ENCODE results near the gene KCNAB3. TPM values are rescaled to one million over a fixed set of nuclear protein-coding genes. Genes with fewer than 3 reads are reported as not detected.
"Not testable (repeated sequence)": the region's sequence is repeated elsewhere in the genome, so short reads cannot be mapped to it uniquely, and the experiment has no call there.

The KCNAB3 gene
- total RNA-seq, 1 donor, result under 0.01 TPM

- H3K4me1 ChIP-seq (ENCODE audit: insufficient read depth, low read length), result no peaks in the 10 kb centered on the region
- no peaks in the 10 kb centered on the region for H4K20me1 ChIP-seq (ENCODE audit: insufficient read depth, low read length)
- peaks cover under 1% of the 10 kb centered on the region for H3K36me3 ChIP-seq (ENCODE audit: insufficient read depth, low read length)
- H3K4me3 ChIP-seq (ENCODE audit: insufficient read depth, low read length), result no peak overlapping the region
- H3K79me2 ChIP-seq (ENCODE audit: insufficient read depth, low read length), result no peaks in the 10 kb centered on the region
- H3K4me2 ChIP-seq (ENCODE audit: insufficient read depth, low read length), result no peak overlapping the region
- H3K27ac ChIP-seq (ENCODE audit: low read depth, low read length), result no peak overlapping the region
- DNase-seq (ENCODE audit: insufficient read length, low spot score, missing footprints), result no peak
- no peaks in the 10 kb centered on the region for H3K9me3 ChIP-seq (ENCODE audit: low read depth, low read length)
- H2AFZ ChIP-seq (ENCODE audit: low read length), result no peak overlapping the region
- TF ChIP-seq CTCF (IDR thresholded peaks at IDR 0.05; ENCODE audit: extremely low read depth, low read depth, low read length), result no peak
- H3K27me3 ChIP-seq (ENCODE audit: insufficient read depth, low read length), result no peaks in the 10 kb centered on the region
Observed at GRCh38 chr17:7955414-7956227, 26.0 kb upstream of the KCNAB3 start.

GRCh38 chr17:7953266-7953665 is 23.6 kb upstream of the KCNAB3 start:
- H2AFZ ChIP-seq (ENCODE audit: low read length), result not testable (repeated sequence)
- peaks cover 24% of the 10 kb centered on the region for H3K36me3 ChIP-seq (ENCODE audit: insufficient read depth, low read length)

GRCh38 chr17:7951143-7951792 is 21.6 kb upstream of the KCNAB3 start:
- Histone ChIP-seq H3K36me3 (ENCODE audit: insufficient read depth, low read length) (peaks cover 41% of the 10 kb centered on the region), H3K4me2 (ENCODE audit: insufficient read depth, low read length) (no peak overlapping the region), H3K27ac (ENCODE audit: low read depth, low read length) (no peak overlapping the region), H4K20me1 (ENCODE audit: insufficient read depth, low read length) (no peaks in the 10 kb centered on the region), H3K79me2 (ENCODE audit: insufficient read depth, low read length) (no peaks in the 10 kb centered on the region), H2AFZ (ENCODE audit: low read length) (no peak overlapping the region), H3K27me3 (ENCODE audit: insufficient read depth, low read length) (no peaks in the 10 kb centered on the region), H3K4me3 (ENCODE audit: insufficient read depth, low read length) (no peak overlapping the region), H3K9me3 (ENCODE audit: low read depth, low read length) (no peaks in the 10 kb centered on the region), H3K4me1 (ENCODE audit: insufficient read depth, low read length) (peaks cover 7% of the 10 kb centered on the region)
- DNase-seq (ENCODE audit: insufficient read length, low spot score, missing footprints), result no peak
- no peak for TF ChIP-seq CTCF (IDR thresholded peaks at IDR 0.05; ENCODE audit: extremely low read depth, low read depth, low read length)

More at GRCh38 chr17:7953266-7953665, 23.6 kb upstream of the KCNAB3 start:
- H3K79me2 ChIP-seq (ENCODE audit: insufficient read depth, low read length); H3K4me3 ChIP-seq (ENCODE audit: insufficient read depth, low read length); H3K9me3 ChIP-seq (ENCODE audit: low read depth, low read length); H3K4me1 ChIP-seq (ENCODE audit: insufficient read depth, low read length); H3K27ac ChIP-seq (ENCODE audit: low read depth, low read length); H3K4me2 ChIP-seq (ENCODE audit: insufficient read depth, low read length); H4K20me1 ChIP-seq (ENCODE audit: insufficient read depth, low read length); DNase-seq (ENCODE audit: insufficient read length, low spot score, missing footprints); H3K27me3 ChIP-seq (ENCODE audit: insufficient read depth, low read length): not testable (repeated sequence)

GRCh38 chr17:7950578-7950977 is 20.9 kb upstream of the KCNAB3 start:
- H3K4me3 ChIP-seq (ENCODE audit: insufficient read depth, low read length), result no peak overlapping the region
- peaks cover 48% of the 10 kb centered on the region for H3K36me3 ChIP-seq (ENCODE audit: insufficient read depth, low read length)
- no peak overlapping the region for H3K27ac ChIP-seq (ENCODE audit: low read depth, low read length)
- H3K27me3 ChIP-seq (ENCODE audit: insufficient read depth, low read length), result no peaks in the 10 kb centered on the region
- H3K4me1 ChIP-seq (ENCODE audit: insufficient read depth, low read length), result peaks cover 7% of the 10 kb centered on the region
- no peak for DNase-seq (ENCODE audit: insufficient read length, low spot score, missing footprints)
- H3K79me2 ChIP-seq (ENCODE audit: insufficient read depth, low read length), result no peaks in the 10 kb centered on the region
- no peak overlapping the region for H2AFZ ChIP-seq (ENCODE audit: low read length)
- no peaks in the 10 kb centered on the region for H3K9me3 ChIP-seq (ENCODE audit: low read depth, low read length)
- no peaks in the 10 kb centered on the region for H4K20me1 ChIP-seq (ENCODE audit: insufficient read depth, low read length)
- H3K4me2 ChIP-seq (ENCODE audit: insufficient read depth, low read length), result no peak overlapping the region
- no peak for TF ChIP-seq CTCF (IDR thresholded peaks at IDR 0.05; ENCODE audit: extremely low read depth, low read depth, low read length)
